ENCODE data around the gene C1QL4.

- TF ChIP-seq CTCF (IDR thresholded peaks at IDR 0.05) (no peak), POLR2AphosphoS5 (IDR thresholded peaks at IDR 0.05) (no peak)
Observed at GRCh38 chr12:49288922-49289555, 47.9 kb downstream of the C1QL4 start.
